GM21529 (cell line): ENCODE measurements around the gene C1QB.

Source experiments
- ATAC-seq: cut with Tn5 transposase; IDR thresholded peaks from one replicate; pipeline ENCODE4 v1.9.1; 2021; ENCODE audit not compliant: unreplicated experiment

The C1QB gene

GRCh38 chr1:22652881-22653316 lies at the start of gene C1QB:
Gene C1QB (plus strand): TSS chr1:22653236. CDS start chr1:22659463, 6,227 bp downstream.
- no peak for ATAC-seq

GRCh38 chr1:22606161-22606560 lies 46.9 kb upstream of the C1QB start:
- ATAC-seq, result no peak

- ATAC-seq, result no peak
Measured at GRCh38 chr1:22607154-22607553, 45.9 kb upstream of the C1QB start.

GRCh38 chr1:22608361-22608760 lies 44.7 kb upstream of the C1QB start:
- ATAC-seq, result no peak

- ATAC-seq, result no peak
Measured at GRCh38 chr1:22609291-22609690, 43.7 kb upstream of the C1QB start.

- no peak for ATAC-seq
Measured at GRCh38 chr1:22611530-22611947, 41.5 kb upstream of the C1QB start.

GRCh38 chr1:22612671-22613571 lies 40.1 kb upstream of the C1QB start:
- ATAC-seq, result no peak

GRCh38 chr1:22613572-22613918 lies 39.5 kb upstream of the C1QB start:
- ATAC-seq, result no peak

GRCh38 chr1:22613951-22614350 lies 39.1 kb upstream of the C1QB start:
- ATAC-seq, result no peak

GRCh38 chr1:22615886-22616285 lies 37.1 kb upstream of the C1QB start:
- ATAC-seq, result no peak

- ATAC-seq, result no peak
Measured at GRCh38 chr1:22616571-22616970, 36.5 kb upstream of the C1QB start.

GRCh38 chr1:22618056-22618455 lies 35.0 kb upstream of the C1QB start:
- ATAC-seq, result no peak

- ATAC-seq, result no peak
Measured at GRCh38 chr1:22619252-22619651, 33.8 kb upstream of the C1QB start.

GRCh38 chr1:22619798-22620197 lies 33.2 kb upstream of the C1QB start:
- no peak for ATAC-seq

- ATAC-seq, result no peak
Measured at GRCh38 chr1:22621761-22622160, 31.3 kb upstream of the C1QB start.

GRCh38 chr1:22625262-22625925 lies 27.6 kb upstream of the C1QB start:
- ATAC-seq, result no peak

- ATAC-seq, result no peak
Measured at GRCh38 chr1:22626237-22627157, 26.5 kb upstream of the C1QB start.

- no peak for ATAC-seq
Measured at GRCh38 chr1:22627331-22627730, 25.7 kb upstream of the C1QB start.

GRCh38 chr1:22628698-22629444 lies 24.2 kb upstream of the C1QB start:
- ATAC-seq, result no peak

GRCh38 chr1:22629886-22630285 lies 23.1 kb upstream of the C1QB start:
- ATAC-seq, result no peak
